ENCODE measurements around the gene MEF2B. TPM values are rescaled to one million over a fixed set of nuclear protein-coding genes. Genes with fewer than 3 reads are reported as not detected.
"Not testable (repeated sequence)": the region's sequence is repeated elsewhere in the genome, so short reads cannot be mapped to it uniquely, and the experiment has no call there.

The MEF2B gene
- total RNA-seq, 1 experiment from 2014 or later: 2.9 TPM

DNA sequence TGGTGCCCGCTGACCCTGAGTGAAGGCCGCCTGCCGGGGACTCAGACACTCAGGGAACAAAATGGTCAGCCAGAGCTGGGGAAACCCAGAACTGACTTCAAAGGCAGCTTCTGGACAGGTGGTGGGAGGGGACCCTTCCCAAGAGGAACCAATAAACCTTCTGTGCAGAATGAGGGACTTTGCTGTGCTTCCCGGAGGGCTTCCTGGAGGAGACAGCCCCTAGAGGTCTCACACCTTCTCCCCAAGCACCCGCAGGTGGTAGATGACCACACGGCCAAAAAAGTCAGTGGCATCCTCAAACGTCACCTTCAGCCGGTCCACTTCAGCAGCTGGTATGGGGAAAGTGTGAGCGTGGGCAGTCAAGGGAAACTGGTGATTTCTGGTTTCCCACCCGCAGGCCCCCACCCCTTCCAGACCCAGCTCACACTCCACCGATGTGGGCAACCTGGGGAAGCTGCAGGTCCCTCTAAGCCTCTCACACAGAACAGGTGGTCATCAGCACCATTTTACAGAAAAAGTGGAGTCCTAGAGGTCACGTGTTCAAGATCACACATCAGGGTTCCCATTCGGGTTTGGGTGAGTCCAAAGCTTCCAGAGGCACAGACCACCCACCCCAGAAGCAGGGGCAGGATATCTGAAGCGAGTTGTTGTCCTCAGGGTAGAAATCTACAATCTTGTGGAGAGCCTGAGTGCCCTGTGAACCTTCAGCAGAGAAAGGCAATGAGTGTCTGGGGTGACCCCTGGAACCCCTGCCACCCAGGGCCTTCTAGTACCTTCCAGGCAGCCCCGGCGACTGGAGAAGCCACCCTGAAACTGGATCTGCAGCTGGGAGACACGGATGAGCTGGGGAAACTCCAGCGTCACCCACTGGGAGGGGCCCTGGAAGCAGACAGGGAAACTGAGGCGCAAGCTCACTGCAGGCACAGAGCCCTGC lies 31.9 kb upstream of the MEF2B start:
- DNase-seq (ENCODE audit: low spot score): no peak
- in situ Hi-C loops (cut with HindIII; ENCODE audit: low sequenced_read_pairs): no loop called here

DNA sequence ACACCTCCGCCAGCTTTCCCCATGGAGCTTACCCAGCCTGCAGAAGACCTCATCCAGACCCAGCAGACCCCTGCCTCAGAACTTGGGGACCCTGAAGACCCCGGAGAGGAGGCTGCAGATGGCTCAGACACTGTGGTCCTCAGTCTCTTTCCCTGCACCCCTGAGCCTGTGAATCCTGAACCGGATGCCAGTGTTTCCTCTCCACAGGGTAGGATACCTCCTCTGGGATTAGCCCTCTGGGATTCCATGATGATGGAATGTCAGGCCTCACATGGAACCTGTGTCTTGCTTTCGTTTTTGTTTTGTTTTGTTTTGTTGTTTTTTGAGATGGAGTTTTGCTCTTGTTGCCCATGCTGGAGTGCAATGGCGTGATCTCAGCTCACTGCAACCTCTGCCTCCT lies 23.9 kb upstream of the MEF2B start:
- in situ Hi-C loops (cut with HindIII; ENCODE audit: low sequenced_read_pairs): loop anchor here (10.0 kb wide), 1 partner anchor 61 kb away; no protein-coding TSS in a partner anchor

DNA sequence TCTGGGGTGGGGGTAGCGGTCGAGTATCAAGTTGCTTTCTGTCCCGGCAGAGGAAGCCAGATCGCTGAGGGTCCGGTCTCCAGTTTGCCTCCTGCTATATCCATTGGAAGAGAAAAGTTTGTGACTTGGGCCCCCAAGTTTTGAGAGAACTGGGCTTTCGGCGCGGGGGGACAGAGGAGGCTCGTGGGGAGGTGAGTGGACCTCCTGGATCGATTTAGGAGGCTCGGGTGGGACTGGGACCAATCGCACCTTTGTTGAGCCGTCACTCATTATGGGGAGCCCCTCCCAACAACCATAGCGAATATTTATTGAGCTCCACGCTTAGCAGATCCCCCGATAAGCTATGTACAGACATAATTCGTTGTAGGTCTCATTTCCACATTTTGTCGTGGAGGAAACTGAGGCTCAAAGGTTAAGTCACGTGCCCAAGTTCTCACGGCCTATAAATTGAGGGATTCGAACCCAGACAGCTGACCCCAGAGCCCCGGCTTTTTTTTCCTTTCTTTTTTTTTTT lies 22.9 kb upstream of the MEF2B start:
- in situ Hi-C loops (cut with HindIII; ENCODE audit: low sequenced_read_pairs): loop anchor here (10.0 kb wide), 1 partner anchor 62 kb away; no protein-coding TSS in a partner anchor
- no peak for DNase-seq (ENCODE audit: low spot score)

More for the DNA sequence above, 23.9 kb upstream of the MEF2B start:
- no peak for DNase-seq (ENCODE audit: low spot score)

DNA sequence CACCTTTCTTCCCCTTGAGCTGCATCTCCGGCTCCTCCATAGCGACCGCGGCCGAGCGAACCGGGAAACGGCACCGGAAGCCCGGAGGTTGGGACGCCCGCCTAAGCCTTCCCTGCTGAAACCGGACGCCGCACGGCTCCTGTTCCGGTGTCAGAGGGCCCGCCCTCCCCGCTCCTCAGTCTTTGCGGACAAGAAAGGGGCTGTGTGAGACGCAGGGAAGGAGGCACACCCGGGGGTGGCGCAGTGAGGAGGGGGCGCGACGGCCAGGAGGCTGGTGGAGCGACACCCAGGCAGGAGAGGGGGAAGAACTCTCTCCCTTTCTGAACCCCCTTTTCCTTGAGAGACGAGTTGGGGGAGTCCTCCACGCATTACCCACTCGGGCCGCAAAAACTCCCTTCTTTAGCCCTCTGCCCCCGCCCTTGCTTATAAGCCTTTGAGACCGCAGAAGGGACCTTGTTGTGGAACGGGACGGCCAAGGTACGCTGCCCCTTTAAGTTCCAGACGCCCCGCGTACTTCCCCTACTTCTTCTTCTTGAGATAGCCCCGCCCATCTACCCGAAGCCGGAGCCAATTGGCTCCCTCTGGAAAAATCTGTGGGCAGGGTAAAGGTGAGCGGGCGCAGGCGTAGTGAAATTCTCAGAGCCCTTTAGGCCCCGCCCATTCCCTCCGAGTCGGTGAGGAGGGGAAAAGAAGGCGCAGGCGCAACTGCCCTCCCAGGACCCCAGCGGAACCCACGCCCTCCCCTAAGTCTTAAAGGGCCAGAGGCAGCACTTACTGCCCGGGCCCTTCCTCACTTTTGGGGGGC lies 22.2 kb upstream of the MEF2B start, which contains the start of the genes BORCS8 and RFXANK:
Gene BORCS8 (minus strand): TSS at position 75 of the 805 bp plus-strand sequence. CDS start 35 bp downstream, at position 40.
Gene RFXANK (plus strand): TSS at position 181 of the 805 bp plus-strand sequence. CDS start 1,689 bp downstream, outside the sequence.
- DNase-seq (ENCODE audit: low spot score): peak; percentile 100
- in situ Hi-C loops (cut with HindIII; ENCODE audit: low sequenced_read_pairs): loop anchor here (10.0 kb wide), 1 partner anchor 63 kb away; no protein-coding TSS in a partner anchor

DNA sequence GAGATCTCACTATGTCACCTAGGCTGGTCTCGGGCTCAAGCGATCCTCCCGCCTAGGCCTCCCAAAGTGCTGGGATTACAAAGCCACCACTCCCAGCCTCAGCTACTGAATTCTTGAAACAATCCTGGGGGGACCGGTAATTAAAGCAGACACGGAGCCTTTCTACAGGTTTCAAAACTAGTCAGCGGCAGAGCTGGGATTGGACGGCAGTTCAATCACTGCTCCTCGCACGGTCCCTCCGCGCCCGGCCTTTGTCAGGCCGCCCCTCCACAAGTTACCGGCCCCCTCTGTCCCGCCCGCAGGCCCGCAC lies 21.7 kb upstream of the MEF2B start:
- DNase-seq (ENCODE audit: low spot score): no peak
- in situ Hi-C loops (cut with HindIII; ENCODE audit: low sequenced_read_pairs): loop anchor here (10.0 kb wide), 1 partner anchor 63 kb away; no protein-coding TSS in a partner anchor

DNA sequence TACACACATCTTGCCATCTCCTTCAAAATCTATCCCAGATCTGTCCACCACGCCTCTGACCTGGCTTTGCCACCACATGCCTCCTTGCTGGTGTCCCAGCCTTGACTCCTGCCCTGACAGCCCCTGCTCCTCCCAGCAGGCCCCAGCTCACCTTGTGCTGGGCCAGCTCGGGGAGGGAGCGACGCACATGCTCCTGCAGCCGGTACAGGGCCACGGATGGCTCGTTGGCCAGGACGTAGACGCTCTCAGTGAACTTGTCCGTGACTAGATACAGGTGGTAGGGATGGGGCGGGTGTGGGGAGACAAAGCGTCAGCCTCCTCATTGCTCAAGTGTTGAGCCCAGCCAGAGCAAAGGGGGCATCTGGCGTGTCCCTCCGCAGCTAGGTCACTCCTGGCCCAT lies 16.7 kb upstream of the MEF2B start:
- in situ Hi-C loops (cut with HindIII; ENCODE audit: low sequenced_read_pairs): no loop called here

DNA sequence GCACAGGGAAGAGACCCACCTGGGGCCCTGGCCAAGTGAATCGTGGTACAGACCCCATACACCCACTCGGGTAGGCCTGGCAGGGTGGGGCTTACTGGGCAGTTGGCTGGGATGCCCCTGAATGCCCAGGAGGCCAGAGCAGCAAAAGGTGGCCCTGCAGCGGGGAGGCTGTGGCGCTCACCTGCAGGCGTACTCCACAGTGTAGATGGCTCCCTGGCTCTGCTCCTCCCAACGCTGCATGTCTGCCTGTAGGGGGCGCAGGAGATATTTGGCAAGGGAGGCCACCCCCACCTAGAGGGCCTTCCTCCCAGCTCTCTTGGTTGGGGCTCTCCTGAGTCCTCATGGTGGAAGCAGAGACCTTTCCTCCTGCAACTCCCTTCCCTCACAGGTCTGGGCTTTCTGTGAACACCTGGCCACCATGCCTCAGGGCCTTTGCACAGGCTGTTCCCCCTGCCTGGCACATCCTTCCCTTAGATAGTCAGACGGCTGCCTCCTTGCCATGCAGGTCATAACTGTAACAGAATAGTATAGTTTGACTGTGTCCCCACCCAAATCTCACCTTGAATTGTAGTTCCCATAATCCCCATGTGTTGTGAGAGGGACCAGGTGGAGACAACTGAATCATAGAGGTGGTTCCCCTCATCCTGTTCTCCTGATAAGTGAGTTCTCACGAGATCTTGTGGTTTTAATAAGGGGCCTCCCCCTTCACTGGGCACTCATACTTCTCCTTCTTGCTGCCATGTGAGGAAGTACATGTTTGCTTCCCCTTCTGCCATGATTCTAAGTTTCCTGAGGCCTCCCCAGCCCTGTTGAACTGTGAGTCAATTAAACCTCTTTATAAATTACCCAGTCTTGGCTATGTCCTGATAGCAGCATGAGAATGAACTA lies 16.0 kb upstream of the MEF2B start:
- in situ Hi-C loops (cut with HindIII; ENCODE audit: low sequenced_read_pairs): no loop called here
- peak; percentile 19 for DNase-seq (ENCODE audit: low spot score)

More for the DNA sequence above, 16.7 kb upstream of the MEF2B start:
- no peak for DNase-seq (ENCODE audit: low spot score)

DNA sequence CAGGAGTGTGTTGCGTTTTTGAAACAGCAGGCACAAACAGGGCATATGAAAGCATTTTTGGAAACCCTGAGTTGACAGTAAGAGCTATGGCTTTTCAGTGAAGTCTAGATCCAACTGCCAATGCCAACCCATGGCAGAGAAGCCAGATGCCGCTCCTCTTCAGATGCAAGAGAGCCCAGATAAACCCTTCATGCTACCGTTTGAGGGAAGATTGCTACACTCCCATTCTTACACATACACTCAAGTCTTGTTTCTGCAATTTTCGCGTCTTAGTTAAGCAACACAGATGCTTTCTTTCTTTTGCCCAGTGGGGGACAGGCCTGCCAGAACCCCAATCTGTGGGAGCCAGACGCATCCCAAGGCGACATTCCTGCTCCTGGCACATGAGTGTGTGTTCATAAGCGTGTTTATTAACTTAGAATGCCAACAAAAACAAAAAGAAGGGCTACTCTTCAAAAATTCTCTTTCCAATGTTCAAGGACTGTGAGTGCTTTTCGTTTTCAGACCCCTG lies 11.5 kb upstream of the MEF2B start:
- in situ Hi-C loops (cut with HindIII; ENCODE audit: low sequenced_read_pairs): no loop called here
- DNase-seq (ENCODE audit: low spot score): no peak

DNA sequence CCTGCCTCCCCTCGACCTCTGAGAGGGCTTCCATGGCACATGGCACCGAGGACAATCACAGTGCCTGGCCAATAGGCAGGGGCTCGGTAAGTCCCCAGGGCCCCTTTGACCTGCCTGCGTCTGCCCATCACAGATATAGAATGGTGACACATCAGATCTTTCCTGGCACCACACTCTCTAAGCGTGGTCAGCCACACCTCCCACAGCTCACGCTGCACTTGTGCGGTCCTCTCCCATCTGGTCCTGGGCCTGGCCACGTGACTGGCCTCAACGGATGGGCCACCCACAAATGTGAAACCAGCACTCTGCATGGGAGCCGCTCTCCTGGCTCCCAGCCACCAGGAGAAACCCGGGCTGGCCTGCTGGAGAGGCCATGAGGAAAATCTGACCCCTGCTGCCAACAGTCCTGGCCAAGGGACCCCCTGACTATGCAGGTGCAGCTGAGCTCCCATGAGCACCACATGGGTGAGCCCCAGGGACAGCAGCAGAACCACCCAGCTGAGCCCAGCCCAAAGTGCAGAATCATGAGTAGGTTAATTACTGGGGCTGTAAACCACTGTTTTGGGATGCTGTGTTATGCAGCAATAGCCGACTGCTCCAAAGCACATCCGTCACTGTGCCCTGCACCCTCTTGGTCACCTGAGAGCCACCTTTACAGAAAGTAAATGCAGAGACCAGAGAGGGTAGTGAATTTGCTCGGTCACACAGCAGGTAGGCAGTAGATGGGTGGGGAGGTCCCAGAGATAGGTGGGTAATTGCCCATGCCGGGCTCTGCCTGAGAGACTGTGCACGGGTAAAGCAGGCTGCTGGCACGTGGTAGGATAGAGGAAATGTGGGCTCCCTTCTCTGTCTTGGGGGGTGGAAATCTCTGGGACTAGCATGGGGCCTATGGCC lies 9.7 kb upstream of the MEF2B start:
- in situ Hi-C loops (cut with HindIII; ENCODE audit: low sequenced_read_pairs): no loop called here
- no peak for DNase-seq (ENCODE audit: low spot score)

DNA sequence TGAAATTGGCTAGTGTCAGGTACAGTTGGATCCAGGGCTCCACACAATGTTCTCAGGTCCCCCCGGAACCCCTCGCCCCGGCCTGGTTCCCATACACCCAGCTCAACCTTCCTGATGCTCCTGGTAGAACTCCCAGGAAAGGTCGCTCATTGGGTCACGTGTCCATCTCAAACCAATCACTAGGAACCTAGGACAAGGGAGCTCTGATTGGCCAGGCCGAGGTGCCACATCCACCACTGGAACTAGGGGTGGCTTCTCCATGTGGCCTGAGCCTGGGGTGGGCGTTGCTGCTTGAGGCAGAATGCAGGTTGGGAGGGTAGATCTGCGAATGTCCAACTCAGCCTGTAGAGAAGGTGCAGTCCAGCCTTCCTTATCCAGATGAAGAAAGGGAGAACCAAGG lies 6.9 kb upstream of the MEF2B start:
- in situ Hi-C loops (cut with HindIII; ENCODE audit: low sequenced_read_pairs): no loop called here
- DNase-seq (ENCODE audit: low spot score): no peak

DNA sequence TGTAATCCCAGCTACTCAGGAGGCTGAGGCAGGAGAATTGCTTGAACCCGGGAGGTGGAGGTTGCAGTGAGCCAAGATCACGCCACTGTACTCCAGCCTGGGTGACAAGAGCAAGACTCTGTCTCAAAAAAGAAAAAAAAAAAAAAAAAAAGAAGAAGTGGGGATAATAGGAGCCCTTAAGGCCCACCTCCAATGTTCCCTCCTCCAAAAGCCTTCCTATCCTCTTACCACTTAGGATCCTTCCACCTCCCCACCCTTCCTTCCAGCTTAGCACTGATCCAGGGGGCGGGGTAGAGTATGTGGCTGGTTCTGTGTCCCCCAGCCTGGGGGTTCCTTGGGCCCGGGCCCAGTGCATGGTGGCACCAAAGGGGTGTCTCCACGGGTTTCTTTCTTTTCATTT lies 3.2 kb upstream of the MEF2B start:
- in situ Hi-C loops (cut with HindIII; ENCODE audit: low sequenced_read_pairs); DNase-seq (ENCODE audit: low spot score): not testable (repeated sequence)

DNA sequence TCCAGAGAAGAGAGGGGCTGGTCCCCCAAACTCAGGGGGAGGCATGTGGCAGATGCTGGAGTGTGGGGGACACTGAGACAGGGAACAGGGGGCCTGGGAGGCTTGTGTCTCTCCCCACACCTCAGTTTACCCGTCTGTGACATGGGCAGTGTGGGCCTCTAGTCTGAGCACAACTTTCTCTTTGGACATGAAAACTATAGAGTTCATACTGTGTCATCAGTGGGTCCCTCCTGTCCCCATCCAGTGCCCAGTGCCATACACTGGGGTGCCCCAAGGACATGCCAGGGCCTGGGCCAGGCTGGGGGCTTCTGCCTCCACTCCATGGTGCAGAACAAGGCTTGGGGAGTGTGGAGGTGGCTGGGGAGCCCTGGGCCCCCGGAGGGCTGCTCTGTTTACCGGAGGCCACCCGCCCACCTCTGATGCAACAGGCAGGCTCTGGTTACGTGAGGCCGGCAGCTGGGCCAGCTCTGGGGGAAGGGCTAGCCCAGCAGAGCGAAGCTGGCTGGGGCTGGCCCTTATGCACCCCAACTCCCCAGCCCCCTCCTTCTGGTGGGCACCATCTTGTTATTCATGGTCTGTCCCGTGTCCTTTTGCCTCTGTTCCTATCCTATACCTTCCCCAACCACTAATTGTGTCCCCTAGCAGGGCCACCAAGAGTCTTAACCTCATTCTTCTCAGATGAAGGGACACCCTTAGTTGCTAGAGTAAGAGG lies 1.9 kb upstream of the MEF2B start:
- DNase-seq (ENCODE audit: low spot score): no peak
- in situ Hi-C loops (cut with HindIII; ENCODE audit: low sequenced_read_pairs): no loop called here

DNA sequence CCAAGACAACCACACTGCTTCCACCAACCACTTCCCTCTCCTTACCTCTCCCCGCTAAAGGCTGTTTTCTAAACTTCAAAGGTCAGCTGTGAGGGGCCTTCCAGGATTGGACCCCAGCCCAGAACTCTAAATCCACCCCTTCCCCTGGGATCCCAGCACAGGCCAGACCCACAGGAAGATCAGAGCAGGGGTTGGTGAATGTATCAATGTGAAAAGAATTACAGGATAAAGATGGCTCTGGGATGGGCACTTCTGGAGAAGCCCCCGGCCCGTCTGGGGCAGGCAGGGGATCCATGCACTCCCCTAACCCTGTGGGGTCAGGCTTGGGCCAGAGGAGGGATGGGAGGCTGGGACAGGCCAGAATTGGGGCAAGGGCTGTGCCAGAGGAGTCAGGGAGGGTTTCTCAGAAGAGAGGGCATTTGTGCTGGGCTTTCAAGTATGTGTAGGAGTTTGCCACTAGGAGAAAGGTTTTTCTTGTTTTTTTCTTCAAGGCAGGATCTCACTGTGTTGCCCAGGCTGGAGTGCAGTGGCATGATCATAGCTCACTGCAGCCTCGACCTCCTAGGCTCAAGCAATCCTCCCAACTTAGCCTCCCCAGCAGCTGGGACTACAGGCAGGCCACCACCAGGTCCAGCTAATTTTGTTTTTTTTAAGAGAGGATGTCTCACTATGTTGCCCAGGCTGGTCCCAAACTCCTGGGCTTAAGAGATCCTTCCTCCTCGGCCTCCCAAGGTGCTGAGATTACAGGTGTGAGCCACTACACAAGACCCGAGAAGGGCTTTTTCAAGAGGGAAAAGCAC lies 1.0 kb upstream of the MEF2B start:
- in situ Hi-C loops (cut with HindIII; ENCODE audit: low sequenced_read_pairs): no loop called here
- DNase-seq (ENCODE audit: low spot score): no peak

DNA sequence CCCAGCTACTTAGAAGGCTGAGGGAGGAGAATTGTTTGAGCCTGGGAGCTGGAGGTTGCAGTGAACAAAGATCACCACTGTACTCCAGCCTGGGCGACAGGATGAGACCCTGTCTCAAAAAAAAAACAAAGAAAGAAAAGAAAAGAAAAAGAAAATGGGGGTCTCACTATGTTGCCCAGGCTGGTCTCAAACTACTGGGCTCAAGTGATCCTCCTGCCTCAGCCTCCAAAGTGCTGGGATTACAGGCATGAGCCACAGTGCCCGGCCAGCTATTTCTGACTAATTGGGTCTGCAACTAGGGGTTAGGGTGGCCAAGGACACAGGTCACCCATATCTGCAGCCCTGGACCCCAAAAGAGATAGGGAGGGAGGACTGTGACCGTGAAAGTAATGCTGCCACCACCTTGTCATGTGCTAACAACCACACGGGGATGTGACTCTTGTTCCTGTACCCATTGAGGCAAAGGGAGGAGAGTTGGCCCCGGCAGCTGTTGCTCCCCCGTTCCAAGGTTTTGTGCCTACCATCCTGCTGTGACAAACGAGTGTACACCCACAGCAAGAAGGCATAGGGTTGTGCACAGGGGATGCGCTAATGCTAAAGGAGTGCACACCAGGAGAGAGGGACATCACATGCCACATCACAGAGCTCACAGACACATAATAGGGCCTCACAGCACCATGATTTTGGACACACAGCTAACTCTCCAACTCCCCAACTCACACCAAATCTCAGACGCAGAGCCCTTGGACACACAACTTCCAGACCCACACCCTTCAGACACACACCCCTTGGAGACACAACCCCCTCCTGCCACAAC lies 619 bp downstream of the MEF2B start:
- in situ Hi-C loops (cut with HindIII; ENCODE audit: low sequenced_read_pairs): no loop called here
- DNase-seq (ENCODE audit: low spot score): no peak

DNA sequence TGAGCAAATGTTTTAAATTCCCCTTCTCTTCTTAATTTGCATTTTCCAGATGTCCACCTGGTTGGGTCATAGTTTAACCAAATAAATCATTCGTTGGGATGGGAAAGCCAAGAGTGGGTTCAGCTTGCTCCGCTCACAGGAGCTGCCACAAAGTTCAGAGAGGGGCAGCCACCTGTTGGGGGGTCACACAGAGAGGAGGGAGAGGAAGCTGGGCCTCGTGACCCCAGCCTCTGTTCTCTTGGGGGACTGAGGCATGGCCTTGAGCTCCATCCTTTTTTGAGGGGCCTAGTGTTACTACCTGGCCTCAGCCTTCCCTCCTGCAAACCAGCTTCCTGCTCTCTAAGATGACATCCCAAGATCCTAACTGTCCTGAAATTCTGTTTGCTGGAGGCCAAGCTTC lies 2.5 kb downstream of the MEF2B start:
- in situ Hi-C loops (cut with HindIII; ENCODE audit: low sequenced_read_pairs): no loop called here
- DNase-seq (ENCODE audit: low spot score): no peak
